ENCODE results near the gene SPDYE18. TPM values are rescaled to one million over a fixed set of nuclear protein-coding genes. Genes with fewer than 3 reads are reported as not detected.
A peak's percentile ranks its signal among the peaks of the same experiment; 100 is the strongest.
"Not testable (repeated sequence)": the region's sequence is repeated elsewhere in the genome, so short reads cannot be mapped to it uniquely, and the experiment has no call there.

The SPDYE18 gene
- total and polyA plus RNA-seq, 4 donors = 0.09 to 0.75 (median 0.34) TPM

DNA sequence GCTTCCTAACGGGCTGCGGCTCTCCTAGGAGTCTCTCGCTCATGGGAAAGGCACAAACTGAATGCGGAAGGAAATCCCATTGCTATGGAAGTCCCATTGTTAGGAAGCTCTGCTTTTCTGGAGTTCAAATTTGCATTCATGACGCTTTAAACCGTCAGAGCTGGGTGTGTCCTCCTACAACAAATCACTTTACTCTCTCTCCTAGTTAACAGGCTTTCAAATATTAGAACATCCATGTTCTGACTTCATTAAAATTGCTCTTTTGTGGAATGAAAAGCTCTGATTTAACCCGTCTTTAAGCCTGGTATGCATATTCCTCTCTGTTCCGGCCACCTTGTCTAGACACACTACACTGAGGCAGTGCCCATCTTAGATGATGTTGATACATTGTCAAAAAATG lies 30.1 kb downstream of the SPDYE18 start, which contains the start of gene SPDYE17:
TSS of gene SPDYE17 (minus strand) at position 101 of the 400 bp plus-strand sequence. CDS start 1,791 bp downstream, outside the sequence.
- not testable (repeated sequence) for DNase-seq (ENCODE audit: low spot score); H3K9ac ChIP-seq (ENCODE audit: low read depth in 1 of 2, low read length in 2 of 2); H3K4me1 ChIP-seq (ENCODE audit: control insufficient read depth in 4 of 4, insufficient read depth in 4 of 4, low read length in 3 of 4); H3K36me3 ChIP-seq (ENCODE audit: control insufficient read depth in 4 of 4, insufficient read depth in 3 of 4, low read depth in 1 of 4, low read length in 3 of 4); H3K9me3 ChIP-seq (ENCODE audit: control insufficient read depth in 4 of 4, low read length in 3 of 4); H3K27ac ChIP-seq (ENCODE audit: low read depth in 1 of 2, low read length in 2 of 2); H3K4me3 ChIP-seq (ENCODE audit: low read depth in 1 of 3, low read length in 3 of 3); H3K27me3 ChIP-seq (ENCODE audit: control insufficient read depth in 4 of 4, insufficient read depth in 4 of 4, low read length in 3 of 4)
- WGBS = 93% methylated on average over 8 of the region's 8 CpGs

DNA sequence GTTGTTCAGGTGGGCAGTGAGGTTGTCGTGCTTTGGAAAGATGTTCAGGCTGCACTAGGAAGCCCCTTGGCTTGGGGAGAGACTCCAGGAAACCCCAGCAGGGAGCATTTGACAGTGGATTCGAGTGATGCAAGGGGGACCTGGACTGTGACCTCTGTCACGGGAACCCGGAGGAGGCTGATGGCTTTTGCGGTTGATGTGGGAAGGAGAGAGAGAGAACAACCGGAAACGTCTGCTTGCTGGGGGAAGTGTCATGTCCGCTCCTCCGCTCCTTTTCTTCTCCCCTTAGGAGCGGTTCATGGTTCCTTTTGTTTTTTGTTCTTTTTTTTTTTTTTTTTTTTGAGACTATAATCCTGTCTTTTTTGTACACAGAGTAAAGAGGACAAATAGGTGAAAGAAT lies 36.0 kb downstream of the SPDYE18 start:
- not testable (repeated sequence) for H3K27ac ChIP-seq (ENCODE audit: low read depth in 1 of 2, low read length in 2 of 2); H3K9ac ChIP-seq (ENCODE audit: low read depth in 1 of 2, low read length in 2 of 2); H3K4me3 ChIP-seq (ENCODE audit: low read depth in 1 of 3, low read length in 3 of 3); H3K36me3 ChIP-seq (ENCODE audit: control insufficient read depth in 4 of 4, insufficient read depth in 3 of 4, low read depth in 1 of 4, low read length in 3 of 4); DNase-seq (ENCODE audit: low spot score); H3K4me1 ChIP-seq (ENCODE audit: control insufficient read depth in 4 of 4, insufficient read depth in 4 of 4, low read length in 3 of 4); H3K27me3 ChIP-seq (ENCODE audit: control insufficient read depth in 4 of 4, insufficient read depth in 4 of 4, low read length in 3 of 4); H3K9me3 ChIP-seq (ENCODE audit: control insufficient read depth in 4 of 4, low read length in 3 of 4)
- WGBS = 91% methylated on average over 8 of the region's 10 CpGs

GRCh38 chr7:77010074-77010680 lies 52.2 kb downstream of the SPDYE18 start:
- not testable (repeated sequence) for H3K9me3 ChIP-seq (ENCODE audit: control insufficient read depth in 4 of 4, low read length in 3 of 4); H3K4me3 ChIP-seq (ENCODE audit: low read depth in 1 of 3, low read length in 3 of 3); H3K36me3 ChIP-seq (ENCODE audit: control insufficient read depth in 4 of 4, insufficient read depth in 3 of 4, low read depth in 1 of 4, low read length in 3 of 4); DNase-seq (ENCODE audit: low spot score); H3K9ac ChIP-seq (ENCODE audit: low read depth in 1 of 2, low read length in 2 of 2); H3K27ac ChIP-seq (ENCODE audit: low read depth in 1 of 2, low read length in 2 of 2); H3K27me3 ChIP-seq (ENCODE audit: control insufficient read depth in 4 of 4, insufficient read depth in 4 of 4, low read length in 3 of 4); H3K4me1 ChIP-seq (ENCODE audit: control insufficient read depth in 4 of 4, insufficient read depth in 4 of 4, low read length in 3 of 4)
- 95% methylated on average over 13 of the region's 16 CpGs for WGBS

GRCh38 chr7:77008000-77008399 lies 54.4 kb downstream of the SPDYE18 start:
- not testable (repeated sequence) for H3K36me3 ChIP-seq (ENCODE audit: control insufficient read depth in 4 of 4, insufficient read depth in 3 of 4, low read depth in 1 of 4, low read length in 3 of 4); H3K9ac ChIP-seq (ENCODE audit: low read depth in 1 of 2, low read length in 2 of 2); H3K4me1 ChIP-seq (ENCODE audit: control insufficient read depth in 4 of 4, insufficient read depth in 4 of 4, low read length in 3 of 4); H3K4me3 ChIP-seq (ENCODE audit: low read depth in 1 of 3, low read length in 3 of 3); H3K9me3 ChIP-seq (ENCODE audit: control insufficient read depth in 4 of 4, low read length in 3 of 4); DNase-seq (ENCODE audit: low spot score); H3K27me3 ChIP-seq (ENCODE audit: control insufficient read depth in 4 of 4, insufficient read depth in 4 of 4, low read length in 3 of 4)
- TF ChIP-seq, protein P1, sequence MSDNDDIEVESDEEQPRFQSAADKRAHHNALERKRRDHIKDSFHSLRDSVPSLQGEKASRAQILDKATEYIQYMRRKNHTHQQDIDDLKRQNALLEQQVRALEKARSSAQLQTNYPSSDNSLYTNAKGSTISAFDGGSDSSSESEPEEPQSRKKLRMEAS (IDR thresholded peaks at IDR 0.05) = peak; percentile 40
- TF ChIP-seq ZBTB33 (IDR thresholded peaks at IDR 0.05) (peak; percentile 36), SP1 (IDR thresholded peaks at IDR 0.05) (peak; percentile 77), RAD21 (IDR thresholded peaks at IDR 0.05) (peak; percentile 25 to 46), FOXA1 (IDR thresholded peaks at IDR 0.05) (peak; percentile 15), RXRA (IDR thresholded peaks at IDR 0.05) (peak; percentile 73 to 80), YY1 (IDR thresholded peaks at IDR 0.05) (peak; percentile 90), JUND (IDR thresholded peaks at IDR 0.05) (peak; percentile 37 to 55), HNF4A (conservative IDR thresholded peaks at IDR 0.05) (peak; percentile 65 to 77)
- TF ChIP-seq, protein P2, sequence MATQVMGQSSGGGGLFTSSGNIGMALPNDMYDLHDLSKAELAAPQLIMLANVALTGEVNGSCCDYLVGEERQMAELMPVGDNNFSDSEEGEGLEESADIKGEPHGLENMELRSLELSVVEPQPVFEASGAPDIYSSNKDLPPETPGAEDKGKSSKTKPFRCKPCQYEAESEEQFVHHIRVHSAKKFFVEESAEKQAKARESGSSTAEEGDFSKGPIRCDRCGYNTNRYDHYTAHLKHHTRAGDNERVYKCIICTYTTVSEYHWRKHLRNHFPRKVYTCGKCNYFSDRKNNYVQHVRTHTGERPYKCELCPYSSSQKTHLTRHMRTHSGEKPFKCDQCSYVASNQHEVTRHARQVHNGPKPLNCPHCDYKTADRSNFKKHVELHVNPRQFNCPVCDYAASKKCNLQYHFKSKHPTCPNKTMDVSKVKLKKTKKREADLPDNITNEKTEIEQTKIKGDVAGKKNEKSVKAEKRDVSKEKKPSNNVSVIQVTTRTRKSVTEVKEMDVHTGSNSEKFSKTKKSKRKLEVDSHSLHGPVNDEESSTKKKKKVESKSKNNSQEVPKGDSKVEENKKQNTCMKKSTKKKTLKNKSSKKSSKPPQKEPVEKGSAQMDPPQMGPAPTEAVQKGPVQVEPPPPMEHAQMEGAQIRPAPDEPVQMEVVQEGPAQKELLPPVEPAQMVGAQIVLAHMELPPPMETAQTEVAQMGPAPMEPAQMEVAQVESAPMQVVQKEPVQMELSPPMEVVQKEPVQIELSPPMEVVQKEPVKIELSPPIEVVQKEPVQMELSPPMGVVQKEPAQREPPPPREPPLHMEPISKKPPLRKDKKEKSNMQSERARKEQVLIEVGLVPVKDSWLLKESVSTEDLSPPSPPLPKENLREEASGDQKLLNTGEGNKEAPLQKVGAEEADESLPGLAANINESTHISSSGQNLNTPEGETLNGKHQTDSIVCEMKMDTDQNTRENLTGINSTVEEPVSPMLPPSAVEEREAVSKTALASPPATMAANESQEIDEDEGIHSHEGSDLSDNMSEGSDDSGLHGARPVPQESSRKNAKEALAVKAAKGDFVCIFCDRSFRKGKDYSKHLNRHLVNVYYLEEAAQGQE (IDR thresholded peaks at IDR 0.05) = peak; percentile 19
- peak overlapping the region; percentile 54 to 64 for H3K27ac ChIP-seq (ENCODE audit: low read depth in 1 of 2, low read length in 2 of 2)
- WGBS = 27% methylated on average over 10 of the region's 10 CpGs
